ENCODE measurements around the gene BTBD9.

The BTBD9 gene

GRCh38 chr6:38639498-38640215 is at the start of gene BTBD9:
Gene BTBD9, minus strand, starts transcription at chr6:38639929.
- intact Hi-C loops (cut with DNase I): no loop called here
- peak; percentile 64 to 90 (median 83) for DNase-seq

- intact Hi-C loops (cut with DNase I): no loop called here
- DNase-seq: peak in 2 of 42 donors; percentile 1 to 24
Measured at GRCh38 chr6:38688579-38689087, 48.9 kb upstream of the BTBD9 start.

- DNase-seq: no peak
- intact Hi-C loops (cut with DNase I): no loop called here
Measured at GRCh38 chr6:38687549-38687948, 47.8 kb upstream of the BTBD9 start.

DNA sequence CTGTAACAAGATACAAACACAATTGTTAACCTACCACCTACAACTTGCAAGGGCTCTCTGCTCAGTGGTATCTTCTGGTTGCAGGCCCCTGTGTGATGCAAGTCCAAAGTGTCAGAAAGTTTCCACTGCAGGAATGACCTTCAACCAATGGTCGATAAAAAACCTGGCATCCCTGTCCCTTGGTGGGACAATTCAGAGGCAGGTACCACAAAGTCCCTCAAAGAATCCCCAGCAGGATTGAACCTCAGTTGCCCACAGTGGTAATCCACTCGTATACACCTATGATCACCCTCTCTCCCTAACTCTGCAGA is 47.3 kb upstream of the BTBD9 start:
- DNase-seq: no peak

DNA sequence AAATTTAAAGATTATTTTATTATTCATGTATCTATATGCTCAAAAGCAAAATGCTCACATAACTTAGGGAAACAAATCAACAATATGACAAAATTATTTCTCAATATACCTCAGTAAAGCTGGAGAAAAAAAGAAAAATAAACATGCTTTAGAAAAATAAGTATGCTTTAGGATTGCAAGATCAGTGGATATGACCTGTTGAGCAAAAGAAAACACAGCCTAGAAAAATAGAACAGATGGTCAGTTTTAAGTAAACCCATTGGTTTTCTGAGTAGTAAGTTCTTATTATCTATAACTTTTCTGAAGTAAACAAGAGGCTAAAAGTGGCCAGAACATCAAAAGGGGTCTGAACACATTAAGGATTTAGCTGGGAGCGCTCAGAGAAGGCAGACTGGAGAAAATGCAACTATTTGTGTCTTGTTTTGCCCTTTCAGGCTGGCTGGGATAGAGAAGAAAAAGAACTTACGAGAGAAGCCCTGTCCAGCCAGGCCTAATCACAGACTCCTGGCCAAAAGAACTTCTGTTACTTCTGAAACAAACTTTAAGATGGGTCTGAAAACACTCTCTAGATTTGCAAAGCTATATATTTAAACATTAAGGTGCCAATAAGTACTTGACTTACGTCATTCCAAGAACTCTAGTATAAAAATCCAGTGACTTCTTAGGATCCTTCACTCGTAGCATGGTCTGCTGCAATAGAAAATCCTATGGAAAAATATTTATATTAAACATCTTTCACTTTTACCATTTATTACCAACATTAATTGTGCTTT is 46.7 kb upstream of the BTBD9 start:
- intact Hi-C loops (cut with DNase I): no loop called here

More for the DNA sequence above, 47.3 kb upstream of the BTBD9 start:
- intact Hi-C loops (cut with DNase I): no loop called here

DNA sequence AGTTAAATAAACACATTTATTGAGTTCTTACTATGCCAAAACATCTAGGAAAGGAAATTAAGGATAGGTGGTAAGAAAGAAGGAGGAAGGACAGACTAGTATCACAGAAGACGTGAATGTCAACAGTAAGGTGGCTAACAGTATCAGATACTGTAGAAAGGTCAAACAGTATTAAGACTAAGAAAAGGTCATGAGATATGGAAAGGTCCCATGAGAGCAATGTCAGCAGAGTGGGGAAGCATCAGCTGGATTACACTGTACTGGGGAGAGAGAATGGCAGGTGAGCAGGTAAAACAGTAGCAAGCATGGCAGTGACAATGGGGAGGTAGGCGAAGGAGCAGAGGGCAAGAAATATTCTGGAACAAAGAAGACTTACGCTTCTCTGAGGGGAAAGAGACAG is 45.2 kb upstream of the BTBD9 start:
- intact Hi-C loops (cut with DNase I): no loop called here
- no peak for DNase-seq

More for the DNA sequence above, 46.7 kb upstream of the BTBD9 start:
- DNase-seq: no peak

DNA sequence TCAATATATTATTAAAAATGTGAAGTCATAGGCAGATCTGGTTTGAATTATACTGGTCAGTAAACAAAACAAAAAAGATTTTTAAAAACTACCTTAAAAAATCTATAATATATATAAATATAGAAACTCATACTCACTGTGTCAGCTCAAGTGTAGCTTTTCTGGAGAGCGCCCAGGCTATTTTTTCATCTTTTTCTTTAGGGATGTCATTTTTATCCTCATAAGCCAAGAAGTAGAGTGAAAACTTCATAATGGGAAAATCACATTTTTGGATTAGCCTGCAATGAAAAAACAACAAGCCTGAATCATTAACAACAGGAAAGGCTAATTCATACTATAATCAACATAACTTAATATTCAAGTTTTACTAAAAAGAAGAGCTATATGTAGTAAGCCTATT is 44.5 kb upstream of the BTBD9 start:
- intact Hi-C loops (cut with DNase I): no loop called here
- no peak for DNase-seq

DNA sequence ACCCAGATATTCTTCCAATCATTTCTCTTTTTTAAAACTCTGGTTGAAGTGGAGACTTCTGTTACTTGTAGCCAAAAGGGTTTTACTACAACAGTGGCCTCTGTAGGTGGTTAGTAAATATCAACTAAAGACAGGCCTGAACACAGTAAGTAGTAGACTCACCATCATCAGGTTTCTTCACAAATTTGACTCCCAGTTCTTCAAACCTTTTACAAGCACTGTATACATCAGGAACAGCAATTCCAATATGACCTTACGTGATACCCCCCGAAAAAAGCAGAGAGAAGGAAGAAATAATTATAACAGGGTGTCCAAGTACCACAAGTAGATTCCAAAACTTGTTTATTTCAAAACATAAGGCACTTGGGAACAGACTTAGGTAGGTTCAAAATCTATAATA is 42.1 kb upstream of the BTBD9 start:
- no peak for DNase-seq
- intact Hi-C loops (cut with DNase I): no loop called here

- intact Hi-C loops (cut with DNase I): no loop called here
- no peak for DNase-seq
Measured at GRCh38 chr6:38679668-38680067, 39.9 kb upstream of the BTBD9 start.

DNA sequence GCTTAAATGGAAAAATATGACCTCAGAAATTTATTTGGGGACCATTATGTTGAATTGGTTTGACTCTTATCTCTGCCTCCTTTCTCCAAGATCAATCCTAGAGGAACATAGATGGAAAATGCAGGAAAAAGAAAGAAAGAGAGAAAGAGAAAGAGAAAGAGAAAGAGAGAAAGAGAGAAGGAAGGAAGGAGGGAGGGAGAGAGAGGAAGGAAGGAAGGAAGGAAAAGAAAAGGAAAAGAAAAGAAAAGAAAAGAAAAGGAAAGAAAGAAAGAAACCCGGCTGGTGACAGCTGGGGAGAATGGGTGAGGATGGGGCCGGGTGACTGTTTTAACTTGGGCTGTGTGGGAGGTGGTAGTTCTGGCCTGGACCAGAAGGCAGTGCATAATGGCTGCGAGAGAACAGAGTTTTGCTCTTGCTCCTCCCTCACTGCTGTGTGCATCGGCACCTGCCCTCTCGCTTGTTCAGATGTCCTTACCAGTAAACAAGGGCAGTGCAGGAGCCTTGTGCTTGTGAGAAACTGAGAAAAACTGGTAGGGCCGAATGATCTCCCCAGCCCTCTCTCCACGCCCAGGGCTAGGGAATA is 38.5 kb upstream of the BTBD9 start:
- intact Hi-C loops (cut with DNase I): no loop called here
- no peak for DNase-seq

- DNase-seq: no peak
- intact Hi-C loops (cut with DNase I): no loop called here
Measured at GRCh38 chr6:38676974-38677544, 37.3 kb upstream of the BTBD9 start.

DNA sequence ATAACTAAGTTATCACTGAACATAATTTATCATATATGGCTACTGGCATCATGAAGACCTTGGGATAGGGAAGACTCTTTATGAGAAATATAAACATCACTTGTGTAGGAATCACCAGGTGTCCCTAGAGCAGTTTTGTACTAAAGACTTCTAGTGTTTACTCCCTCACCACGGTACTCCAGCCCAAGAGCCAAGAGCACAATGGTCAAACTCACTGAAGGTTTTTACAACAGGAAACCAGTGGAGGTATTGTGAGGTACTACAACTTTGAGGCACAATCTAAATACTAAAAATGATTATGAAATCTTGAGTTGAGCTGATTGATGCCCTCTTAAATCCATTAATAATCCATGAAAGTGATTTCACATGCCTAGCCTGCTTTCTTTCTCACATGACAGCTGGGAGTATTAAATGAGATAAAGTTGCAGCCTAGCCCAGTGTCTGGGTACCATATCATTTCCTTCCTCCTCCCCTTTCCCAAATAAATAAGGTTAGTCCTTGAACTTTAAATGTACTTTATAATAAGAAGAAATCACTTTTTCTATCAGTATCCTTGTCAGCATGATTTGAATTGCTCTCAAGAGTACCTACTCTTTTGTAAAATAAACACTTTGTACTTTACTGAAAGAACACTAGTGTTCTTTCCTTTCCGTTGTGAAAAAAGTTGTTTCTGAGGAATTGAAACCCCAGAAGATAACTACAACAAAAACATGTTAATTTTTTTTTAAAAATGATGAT is 36.7 kb upstream of the BTBD9 start:
- intact Hi-C loops (cut with DNase I): no loop called here
- no peak for DNase-seq

- intact Hi-C loops (cut with DNase I): no loop called here
- DNase-seq: no peak
Measured at GRCh38 chr6:38673397-38674165, 33.9 kb upstream of the BTBD9 start.

DNA sequence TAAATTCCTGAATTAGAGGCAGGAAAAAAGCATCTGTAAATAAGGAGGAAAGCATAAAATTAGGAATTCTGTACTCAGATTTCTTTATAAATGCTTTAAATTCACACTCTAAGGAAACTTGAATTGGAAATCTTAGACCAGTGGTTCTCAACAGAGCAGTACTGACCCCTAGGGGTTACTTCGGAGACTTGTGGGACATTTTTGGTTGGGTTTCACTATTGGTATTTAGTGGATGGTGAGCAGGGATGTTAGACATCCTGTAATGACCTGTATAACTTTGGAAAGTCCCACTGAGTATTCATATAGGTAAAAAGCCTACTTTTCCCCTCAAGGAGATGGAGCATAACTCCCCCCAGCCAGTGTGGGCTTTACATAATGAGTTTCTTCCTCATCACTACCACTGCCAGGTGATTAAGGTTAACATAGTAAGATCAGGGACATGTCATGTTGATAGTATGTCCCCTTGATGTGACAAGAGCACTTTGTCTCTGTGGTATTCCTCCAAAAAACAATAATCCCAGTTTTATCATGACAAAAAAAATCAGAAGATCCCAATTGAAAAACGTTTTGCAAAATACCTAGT is 32.2 kb upstream of the BTBD9 start:
- DNase-seq: peak in 13 of 42 donors; percentile 11 to 61 (median 27)
- intact Hi-C loops (cut with DNase I): no loop called here

GRCh38 chr6:38658418-38659167 is 18.9 kb upstream of the BTBD9 start:
- intact Hi-C loops (cut with DNase I): no loop called here
- no peak for DNase-seq

GRCh38 chr6:38656896-38657295 is 17.2 kb upstream of the BTBD9 start:
- intact Hi-C loops (cut with DNase I): no loop called here
- no peak for DNase-seq

- intact Hi-C loops (cut with DNase I): no loop called here
- no peak for DNase-seq
Measured at GRCh38 chr6:38654263-38654662, 14.5 kb upstream of the BTBD9 start.
